ENCODE measurements around the gene CRYBG1.
"Not testable (repeated sequence)": the region's sequence is repeated elsewhere in the genome, so short reads cannot be mapped to it uniquely, and the experiment has no call there.

Gene CRYBG1

GRCh38 chr6:106558364-106558763 is 197.8 kb downstream of the CRYBG1 start:
- no peak for DNase-seq

DNA sequence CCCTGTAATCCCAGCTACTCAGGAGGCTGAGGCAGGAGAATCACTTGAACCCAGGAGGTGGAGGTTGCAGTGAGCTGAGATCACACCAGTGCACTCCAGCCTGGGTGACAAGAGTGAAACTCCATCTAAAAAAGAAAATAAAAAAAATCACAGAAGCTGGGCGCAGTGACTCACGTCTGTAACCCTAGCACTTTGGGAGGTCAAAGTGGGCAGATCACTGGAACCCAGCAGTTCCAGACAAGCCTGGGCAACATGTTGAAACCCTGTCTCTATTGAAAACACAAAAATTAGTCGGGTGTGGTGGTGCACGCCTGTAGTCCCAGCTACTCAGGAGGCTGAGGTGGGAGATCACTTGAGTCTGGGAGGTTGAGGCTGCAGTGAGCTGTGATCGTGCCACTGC is 199.1 kb downstream of the CRYBG1 start:
- DNase-seq = not testable (repeated sequence)

DNA sequence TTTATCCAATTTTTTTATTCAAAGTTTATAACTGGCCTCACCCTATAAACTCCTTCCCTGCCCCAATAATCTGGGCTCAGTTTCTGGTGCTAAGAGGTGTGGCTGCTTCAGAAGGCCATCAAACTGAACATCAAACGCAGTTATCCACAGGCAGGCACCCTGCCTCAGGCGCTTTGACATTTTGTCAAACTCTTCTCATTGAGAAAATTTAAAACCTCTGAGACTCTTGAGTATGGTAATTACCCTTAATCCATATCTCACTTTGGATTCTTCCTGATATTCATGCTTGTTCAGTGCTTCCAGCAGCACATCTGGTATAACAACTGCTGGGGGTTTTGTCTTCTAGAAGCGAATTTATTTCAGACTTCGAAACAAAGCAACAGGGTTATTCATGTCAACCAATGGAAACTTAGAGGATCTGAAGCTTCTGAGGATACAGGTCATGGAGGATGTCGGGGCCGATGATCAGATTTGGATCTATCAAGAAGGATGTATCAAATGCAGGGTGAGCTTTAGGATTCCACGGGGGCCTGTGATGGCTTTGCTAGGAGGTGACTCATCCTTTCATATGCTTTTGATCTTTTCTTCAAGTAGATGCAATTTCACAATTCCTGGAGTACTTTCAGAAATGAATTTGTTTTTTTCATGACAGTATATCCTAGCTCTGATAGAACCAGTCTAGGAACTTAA is 200.6 kb downstream of the CRYBG1 start:
- DNase-seq = peak; percentile 23

DNA sequence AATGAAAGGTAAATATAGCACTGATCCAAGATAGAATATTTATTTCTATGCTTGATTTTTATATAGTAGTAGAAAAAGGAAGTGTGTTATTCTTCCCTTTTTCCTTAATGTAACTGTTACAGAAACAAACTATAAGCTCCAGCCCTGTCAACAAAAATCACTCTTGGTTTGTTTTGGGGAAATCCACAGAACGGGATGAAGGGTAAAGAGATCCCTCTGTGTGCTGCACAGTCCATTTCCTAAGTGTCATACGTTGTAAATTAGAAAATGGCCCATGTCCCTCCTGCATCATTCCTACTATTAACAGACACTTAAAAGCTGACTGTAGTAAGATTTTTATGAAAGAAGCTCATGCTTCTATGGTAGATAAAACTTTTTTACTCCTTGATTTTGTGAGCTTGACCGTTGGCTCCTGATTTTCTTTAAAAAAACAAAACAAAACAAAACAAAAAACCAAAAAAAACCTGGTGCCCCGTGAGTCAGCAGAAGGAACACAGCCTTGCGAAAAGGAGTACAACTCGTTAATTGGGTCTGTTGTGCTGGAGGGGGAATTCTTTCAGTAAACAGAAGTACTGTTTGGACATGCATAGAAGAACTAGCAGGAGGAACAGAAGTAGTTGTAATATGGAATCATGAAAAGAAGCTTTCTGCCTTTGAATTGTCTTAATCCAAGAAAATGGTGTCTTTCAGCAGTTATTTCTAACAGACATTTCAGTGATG is 201.3 kb downstream of the CRYBG1 start:
- no peak for DNase-seq

DNA sequence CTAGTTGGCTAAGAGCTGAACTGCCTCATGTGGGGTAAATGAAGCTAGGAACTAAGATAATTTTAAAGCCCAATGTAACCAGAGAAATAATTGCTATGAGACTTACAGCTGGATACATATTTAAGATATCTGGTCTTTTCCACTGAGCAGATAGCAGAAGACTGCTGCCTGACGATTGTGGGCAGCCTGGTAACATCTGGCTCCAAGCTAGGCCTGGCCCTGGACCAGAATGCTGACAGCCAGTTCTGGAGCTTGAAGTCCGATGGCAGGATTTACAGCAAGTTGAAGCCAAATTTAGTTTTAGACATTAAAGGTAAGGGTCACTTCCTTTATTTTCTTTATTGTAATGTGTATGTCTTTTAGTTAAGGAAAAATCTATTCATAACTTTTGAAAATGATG is 203.1 kb downstream of the CRYBG1 start:
- DNase-seq = no peak

- no peak for DNase-seq
Observed at GRCh38 chr6:106564476-106564875, 204.0 kb downstream of the CRYBG1 start.

- DNase-seq = peak; percentile 7
Observed at GRCh38 chr6:106568530-106568929, 208.0 kb downstream of the CRYBG1 start.

DNA sequence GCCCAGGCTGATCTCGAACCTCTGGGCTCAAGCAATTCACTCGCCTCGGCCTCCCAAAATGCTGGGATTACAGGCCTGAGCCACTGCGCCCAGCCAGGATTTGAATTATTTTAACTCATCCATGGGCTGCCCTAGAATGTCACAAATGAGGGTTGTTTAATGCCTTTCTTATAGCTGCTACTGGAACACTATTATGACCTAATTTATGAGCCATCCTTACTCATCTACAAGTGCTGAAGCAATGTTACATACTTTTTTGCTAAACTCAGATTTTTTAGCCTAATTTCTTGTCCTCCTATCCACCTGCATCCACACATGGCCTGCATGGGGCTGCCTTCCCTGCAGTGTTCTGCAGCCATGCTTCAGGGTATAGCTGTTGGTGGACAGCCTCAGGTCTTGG is 208.9 kb downstream of the CRYBG1 start:
- no peak for DNase-seq

- no peak for DNase-seq
Observed at GRCh38 chr6:106572436-106572835, 211.9 kb downstream of the CRYBG1 start.

DNA sequence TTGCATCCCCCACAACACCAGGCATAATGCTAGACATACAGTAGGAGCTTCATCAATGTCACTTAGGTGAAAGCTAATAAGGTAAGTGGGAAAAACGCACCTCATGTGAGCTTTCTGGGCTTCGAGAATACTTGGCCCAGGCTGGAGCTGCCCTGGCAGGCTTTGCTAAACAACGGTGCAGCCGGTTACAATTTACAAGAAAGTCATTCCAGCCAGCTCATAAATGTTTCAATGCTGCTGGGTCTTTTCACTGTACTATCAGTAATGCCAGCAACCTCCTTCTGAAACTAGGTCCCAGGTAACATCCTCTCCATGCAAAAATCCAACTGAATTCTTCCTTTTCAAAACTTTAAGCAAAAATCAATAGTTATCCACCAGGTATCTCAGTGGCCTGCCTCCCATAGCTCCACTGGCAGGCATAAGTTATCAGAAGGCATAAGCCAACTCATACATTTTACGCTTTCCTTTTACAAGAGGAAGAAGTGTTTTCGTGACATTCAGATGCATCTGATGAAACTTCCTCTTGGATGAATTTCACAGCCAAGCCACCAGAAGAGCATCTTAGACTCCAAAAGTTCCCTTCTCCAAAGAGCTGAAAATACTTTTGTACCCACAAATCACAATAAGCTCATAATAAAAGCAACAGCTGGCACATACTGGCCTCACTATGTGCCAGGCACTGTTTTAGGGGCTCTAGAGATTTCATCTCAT is 212.5 kb downstream of the CRYBG1 start:
- DNase-seq = no peak

DNA sequence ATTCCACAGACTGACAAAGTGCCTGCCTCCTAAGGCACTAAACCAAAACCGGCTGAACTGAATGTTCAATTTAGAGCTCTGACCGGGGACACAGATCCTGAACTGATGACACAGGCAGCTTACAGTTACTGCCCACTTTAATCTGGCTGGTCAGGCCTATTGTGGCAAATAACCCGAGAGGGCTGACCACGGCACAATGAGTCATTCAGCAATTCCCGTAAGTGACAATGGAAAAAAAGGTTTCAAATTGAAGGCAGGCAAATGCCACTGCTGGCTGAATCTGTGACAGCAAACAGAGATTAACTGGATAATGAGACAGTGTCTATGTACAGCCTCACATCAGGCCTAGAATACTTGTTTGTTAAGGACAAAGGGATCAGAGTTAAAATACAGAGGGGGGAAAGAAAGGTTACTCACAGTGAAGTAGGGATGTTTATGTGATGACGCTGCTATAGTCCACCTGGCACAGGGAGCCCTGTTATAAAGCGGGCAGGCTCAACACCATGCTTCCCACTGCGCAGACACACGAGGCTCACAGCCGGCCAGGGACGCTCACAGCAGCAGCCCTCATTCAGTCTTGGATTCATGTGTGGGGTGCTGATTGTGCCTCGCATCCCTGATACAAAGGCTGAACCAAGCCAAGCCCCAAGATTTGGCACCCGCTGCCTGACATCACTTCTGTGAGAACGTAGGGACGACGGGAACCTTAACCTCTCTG is 214.4 kb downstream of the CRYBG1 start:
- peak; percentile 76 for DNase-seq

DNA sequence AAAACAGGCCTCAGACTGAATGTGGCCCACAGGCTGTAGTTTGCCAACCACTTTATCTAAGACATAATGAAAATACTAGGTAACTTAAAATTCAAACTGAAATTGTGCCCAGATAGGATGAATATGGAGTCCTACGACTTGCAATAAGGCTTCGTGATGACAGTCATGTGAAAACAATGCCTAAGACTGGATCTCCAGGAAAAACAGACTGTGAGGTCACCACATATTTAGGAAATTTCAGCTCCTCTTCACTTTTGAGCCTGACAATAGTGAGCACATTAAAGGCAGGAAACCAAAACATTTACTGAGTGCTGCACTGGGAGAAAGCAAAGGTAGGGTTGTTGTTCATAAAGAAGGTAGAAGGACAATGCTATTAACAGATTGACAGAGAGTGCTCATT is 218.8 kb downstream of the CRYBG1 start:
- DNase-seq = peak; percentile 26

DNA sequence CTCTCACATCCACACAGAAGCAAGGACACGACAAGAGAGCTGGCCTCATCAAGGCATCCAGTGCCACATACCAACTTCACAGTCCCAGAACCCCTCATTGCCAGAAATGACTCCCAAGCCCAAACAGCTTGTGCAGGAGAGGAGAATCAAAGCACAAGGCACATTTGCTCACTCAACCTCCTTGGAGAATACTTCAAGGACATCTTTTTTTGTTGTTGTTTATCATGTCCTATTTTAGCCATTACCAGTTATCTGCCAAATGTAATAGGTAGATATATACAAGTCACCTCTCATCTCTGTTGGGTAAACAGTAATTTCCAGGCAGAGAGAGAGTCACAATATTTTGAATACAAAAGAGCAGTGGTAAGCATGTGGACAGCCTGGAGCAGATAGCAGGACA is 221.0 kb downstream of the CRYBG1 start:
- no peak for DNase-seq

- DNase-seq = no peak
Observed at GRCh38 chr6:106586815-106587415, 226.4 kb downstream of the CRYBG1 start.

DNA sequence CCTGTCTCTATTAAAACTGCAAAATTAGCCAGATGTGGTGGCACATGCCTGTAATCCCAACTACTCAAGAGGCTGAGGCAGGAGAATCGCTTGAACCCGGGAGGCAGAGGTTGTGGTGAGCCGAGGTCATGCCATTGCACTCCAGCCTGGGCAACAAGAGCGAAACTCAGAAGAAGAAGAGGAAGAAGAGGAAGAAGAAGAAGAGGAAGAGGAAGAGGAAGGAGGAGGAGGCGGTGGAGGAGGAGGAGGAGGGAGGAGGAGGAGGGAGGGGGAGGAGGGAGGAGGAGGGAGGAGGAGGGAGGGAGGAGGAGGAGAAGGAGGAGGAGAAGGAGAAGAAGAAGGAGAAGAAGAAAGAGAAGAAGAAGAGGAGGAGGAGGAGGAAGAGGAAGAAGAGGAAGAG is 228.4 kb downstream of the CRYBG1 start:
- not testable (repeated sequence) for DNase-seq

DNA sequence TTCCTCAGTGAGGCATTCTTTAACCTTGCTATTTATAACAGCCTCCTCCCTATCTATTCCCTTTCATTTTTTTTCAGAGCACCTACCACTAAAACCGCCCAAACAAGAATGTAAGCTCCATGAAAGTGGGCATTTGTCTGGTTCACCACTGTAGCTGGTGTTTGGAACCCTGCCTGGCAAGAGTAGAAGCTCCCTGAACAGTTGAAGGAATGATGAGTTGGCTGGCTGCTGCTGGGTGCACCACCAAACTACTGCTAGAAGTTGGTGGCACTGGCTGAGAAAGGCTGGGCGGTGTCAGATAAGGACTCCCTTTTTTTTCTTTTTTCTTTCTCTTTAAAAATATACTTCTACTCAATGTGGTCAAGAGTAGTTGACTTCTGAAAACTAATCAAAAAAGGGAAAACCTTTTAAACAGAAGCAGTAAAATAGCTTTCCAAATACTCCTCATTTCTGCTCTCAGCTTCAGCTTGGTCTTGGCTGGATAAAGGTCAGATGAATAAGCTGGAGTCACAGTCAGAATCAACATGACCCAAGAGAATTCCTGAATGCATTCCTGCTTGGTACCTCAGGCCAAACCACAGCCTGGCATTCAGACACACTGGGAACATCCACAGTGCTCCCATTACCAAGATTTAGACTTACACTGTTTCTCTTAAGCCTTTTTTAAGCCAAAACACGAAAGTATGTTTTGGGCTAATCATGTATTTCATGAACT is 230.8 kb downstream of the CRYBG1 start:
- DNase-seq = peak; percentile 90

DNA sequence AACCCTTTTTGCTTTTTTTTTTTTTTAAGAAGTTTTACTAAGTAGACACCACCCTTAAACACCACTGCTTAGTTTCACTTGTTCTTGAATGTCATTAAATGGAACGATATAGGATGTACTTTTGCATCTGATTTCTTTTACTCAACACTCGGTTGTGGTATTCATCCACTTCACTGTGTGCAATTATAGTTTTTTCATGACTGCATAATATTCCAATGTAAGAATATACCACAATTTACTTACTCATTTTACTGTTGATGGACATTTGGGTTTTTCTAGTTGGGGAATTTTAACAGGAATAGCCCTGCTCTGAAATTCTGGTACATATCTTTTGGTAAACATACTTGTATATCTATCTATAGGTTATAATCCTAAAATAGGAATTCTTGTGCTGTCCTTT is 238.9 kb downstream of the CRYBG1 start:
- no peak for DNase-seq

DNA sequence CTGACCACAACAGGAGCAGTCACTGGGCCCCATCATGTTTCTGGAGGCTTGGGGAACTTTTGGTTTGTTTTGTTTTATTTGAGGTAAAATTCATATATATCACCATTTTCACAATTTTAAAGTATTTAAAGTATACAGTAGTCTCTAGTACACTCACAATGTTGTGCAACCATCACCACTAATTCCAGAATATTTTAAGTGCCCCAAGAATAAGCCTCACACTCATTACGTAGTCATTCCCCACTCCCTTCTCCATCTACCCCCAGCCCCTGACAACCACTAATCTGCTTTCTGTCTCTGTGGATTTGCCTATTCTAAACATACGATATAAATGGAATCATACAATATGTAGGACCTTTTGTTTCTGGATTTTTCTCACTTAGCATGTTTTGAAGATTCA is 239.8 kb downstream of the CRYBG1 start:
- DNase-seq = no peak

DNA sequence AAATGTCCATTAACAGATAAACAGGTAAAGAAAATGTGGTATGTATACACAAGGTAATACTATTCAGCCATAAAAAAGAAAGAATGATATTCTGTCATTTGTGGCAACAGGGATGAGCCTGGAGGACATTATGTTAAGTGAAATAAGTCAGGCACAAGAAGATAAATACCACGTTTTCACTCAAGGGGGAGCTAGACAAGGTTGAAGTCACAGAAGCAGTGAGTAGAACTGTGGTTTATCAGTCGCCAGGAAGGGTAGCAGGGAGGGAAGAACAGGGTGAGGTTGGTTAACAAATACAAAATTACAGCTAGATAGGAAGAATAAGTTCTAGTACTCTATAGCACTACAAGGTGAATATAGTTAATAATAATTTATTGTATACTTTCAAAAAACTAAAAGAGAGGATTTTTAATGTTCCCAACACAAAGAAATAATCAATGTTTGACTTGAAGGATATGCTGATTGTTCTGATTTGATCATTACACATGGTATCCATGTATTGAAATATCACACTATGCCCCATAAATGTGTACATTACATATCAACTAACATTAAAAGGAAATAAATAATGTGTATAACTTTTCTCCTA is 247.7 kb downstream of the CRYBG1 start:
- peak; percentile 52 for DNase-seq

DNA sequence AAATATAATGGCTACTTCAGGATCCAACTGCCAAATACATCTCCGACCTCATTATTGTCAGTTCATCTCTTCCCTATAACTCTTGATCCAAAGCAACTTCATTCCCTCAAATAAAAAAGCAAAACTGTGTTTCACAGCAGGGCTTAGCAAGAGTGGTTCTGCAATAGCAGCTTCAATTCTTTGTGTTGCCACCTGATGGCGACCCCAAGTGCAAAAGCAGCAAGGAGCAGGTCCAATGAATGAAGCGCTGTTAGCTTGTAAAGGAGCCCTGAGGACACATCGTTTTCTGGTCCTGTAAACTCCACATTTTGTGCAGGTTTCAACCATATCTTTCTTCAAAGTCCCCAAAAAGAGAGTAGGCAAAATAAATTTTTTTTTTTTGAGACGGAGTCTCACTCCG is 249.2 kb downstream of the CRYBG1 start:
- DNase-seq = peak; percentile 3

DNA sequence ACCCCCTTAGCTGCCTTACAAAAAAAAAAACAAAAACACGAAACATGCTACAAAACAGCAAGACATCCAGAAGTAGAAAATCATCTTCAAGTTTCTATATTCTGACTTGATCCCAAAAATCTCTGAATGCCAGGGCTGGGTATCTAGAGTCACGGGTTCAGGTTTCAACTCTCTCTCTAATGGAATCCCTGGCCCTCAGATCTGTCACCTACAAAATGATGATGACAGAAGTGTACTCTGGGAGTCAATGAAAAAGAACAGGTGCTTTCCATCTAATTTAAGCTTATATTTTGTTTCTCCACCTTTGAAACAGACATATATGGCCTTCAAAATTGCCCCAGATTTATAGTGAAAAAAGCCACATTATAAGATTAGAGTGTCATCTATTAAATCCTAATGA is 250.5 kb downstream of the CRYBG1 start:
- DNase-seq = no peak
